HepG2 (cell line): ENCODE results near the gene IQGAP2. TPM values are rescaled to one million over a fixed set of nuclear protein-coding genes. Genes with fewer than 3 reads are reported as not detected.
A peak's percentile ranks its signal among the peaks of the same experiment; 100 is the strongest.

ENCODE experiments used
- ATAC-seq: fragments of 200-7000 bp; cut with Tn5 transposase; 3 replicates; pipeline ENCODE4 v1.9.1; 2020; ENCODE audit warnings: mild to moderate bottlenecking, moderate library complexity
- BruUV-seq: library from RNA; stranded (reverse); fragments of 400-500 nt; replicated peaks from 2 replicates; lab custom pipeline; 2021; lab: Mats Ljungman, UMichigan
- CTCF ChIA-PET: fragments of 300-600 bp; formaldehyde crosslinking; extraction: SDS; loops from one replicate; lab custom pipeline; 2021; ENCODE audit warnings: low total read pairs, inconsistent platforms, low intra/inter-chr PET ratio; lab: Yijun Ruan, JAX
- POLR2A ChIA-PET: fragments of 350-600 bp; sonication (Branson Sonifier 250); formaldehyde crosslinking; loops from one replicate; lab custom pipeline; 2020; ENCODE audit warnings: antibody characterized with exemption, inconsistent platforms; lab: Yijun Ruan, JAX
- DNase-seq: peaks from one replicate; pipeline ENCODE4 v3.0.0-alpha.2; 2015; ENCODE audit warnings: low spot score
- FAIRE-seq: peaks from 3 replicates; lab custom pipeline; 2011; peaks lifted over from hg19 to GRCh38; lab: Jason Lieb, UNC
- H2AFZ ChIP-seq: one replicate; pipeline ENCODE4 v1.6.1; 2011; ENCODE audit warnings: low read length, inconsistent platforms
- H3K27ac ChIP-seq: fragments of 300-600 bp; 3 replicates; pipeline ENCODE4 v1.8.0; 2011; ENCODE audit warnings: mixed run types, mild to moderate bottlenecking, mixed read lengths, low read length, inconsistent platforms; ENCODE audit not compliant: insufficient read depth; ENCODE audit errors: extremely low read length
- H3K27me3 ChIP-seq, 2 experiments: fragments of 200-600 bp in 1 of 2; 2 replicates in 1 of 2; 3 replicates in 1 of 2; pipeline versions ENCODE4 v1.6.0 to v1.8.0; 2011; ENCODE audit warnings: low read length in 2 of 2, mild to moderate bottlenecking in 2 of 2, moderate library complexity in 2 of 2, inconsistent platforms in 1 of 2; ENCODE audit not compliant: insufficient read depth in 2 of 2, control insufficient read depth in 1 of 2
- H3K36me3 ChIP-seq, 2 experiments: fragments of 200-600 bp in 1 of 2; replicated peaks in 1 of 2; 2 replicates in 1 of 2; 3 replicates in 1 of 2; pipeline versions ENCODE4 v1.5.1 to v1.8.0; 2011; ENCODE audit warnings: low read length in 2 of 2, inconsistent platforms in 1 of 2; ENCODE audit not compliant: insufficient read depth in 2 of 2, control insufficient read depth in 1 of 2
- H3K4me1 ChIP-seq: 2 replicates; pipeline ENCODE4 v1.5.1; 2012; ENCODE audit warnings: low read length, inconsistent platforms; ENCODE audit not compliant: insufficient read depth
- H3K4me2 ChIP-seq: 2 replicates; pipeline ENCODE4 v1.6.0; 2011; ENCODE audit warnings: low read depth, low read length, inconsistent platforms
- H3K4me3 ChIP-seq, 3 experiments: fragments of 200-600 bp in 1 of 3; sonication (generic), shearing (Covaris generic) in 1 of 3; replicated peaks in 1 of 3; 2 replicates each; pipeline ENCODE4 v1.5.1; 2011 to 2016; ENCODE audit warnings: low read length in 3 of 3, inconsistent platforms in 2 of 3, low read depth in 2 of 3, mild to moderate bottlenecking in 2 of 3, control low read depth in 1 of 3, mixed read lengths in 1 of 3; ENCODE audit not compliant: insufficient read depth in 1 of 3
- H3K79me2 ChIP-seq: one replicate; pipeline ENCODE4 v1.6.1; 2011; ENCODE audit warnings: low read length, inconsistent platforms; ENCODE audit not compliant: insufficient read depth
- H3K9ac ChIP-seq: 2 replicates; pipeline ENCODE4 v1.6.0; 2011; ENCODE audit warnings: mild to moderate bottlenecking, low read depth, low read length, inconsistent platforms; ENCODE audit not compliant: insufficient read depth
- H3K9me3 ChIP-seq: 2 replicates; pipeline ENCODE4 v1.5.1; 2012; ENCODE audit warnings: mild to moderate bottlenecking, low read length
- H4K20me1 ChIP-seq: 2 replicates; pipeline ENCODE4 v1.6.0; 2011; ENCODE audit warnings: inconsistent platforms, mild to moderate bottlenecking, low read length, moderate library complexity; ENCODE audit not compliant: insufficient read depth
- ARNT ChIP-seq: fragments of 450-650 bp; IDR thresholded peaks from 2 replicates; pipeline ENCODE4 v1.6.1; 2017
- ATF7 ChIP-seq, 2 experiments: fragments of 450-650 bp in 1 of 2; sonication (generic) in 1 of 2; formaldehyde crosslinking in 1 of 2; IDR thresholded peaks; 2 replicates each; pipeline versions ENCODE4 v1.4.0 to v1.6.1; 2016 to 2020; ENCODE audit warnings: antibody characterized with exemption in 1 of 2, mild to moderate bottlenecking in 1 of 2, missing genetic modification reagents in 1 of 2
- CCAR2 ChIP-seq: fragments of 200-400 bp; formaldehyde crosslinking; optimal IDR thresholded peaks from 2 replicates; pipeline ENCODE3; 2018; ENCODE audit warnings: low read depth, mild to moderate bottlenecking, low read length, moderate library complexity
- JARID2 ChIP-seq: sonication (generic); formaldehyde crosslinking; IDR thresholded peaks from 2 replicates; pipeline ENCODE4 v1.8.1; 2023; ENCODE audit warnings: missing genetic modification reagents, inconsistent platforms; ENCODE audit not compliant: insufficient replicate concordance
- MBNL3 ChIP-seq: fragments of 250-450 bp; sonication (Bioruptor Pico); conservative IDR thresholded peaks from 2 replicates; pipeline ENCODE4 v1.8.0; 2022; ENCODE audit warnings: mild to moderate bottlenecking, inconsistent platforms
- MED13 ChIP-seq: sonication (generic); formaldehyde crosslinking; IDR thresholded peaks from 2 replicates; pipeline ENCODE4 v1.5.0; 2020; ENCODE audit warnings: missing genetic modification reagents
- SMYD3 ChIP-seq: sonication (generic); formaldehyde crosslinking; IDR thresholded peaks from 2 replicates; pipeline ENCODE4 v1.8.1; 2023; ENCODE audit warnings: mild to moderate bottlenecking, missing genetic modification reagents
- ZNF44 ChIP-seq: sonication (generic); formaldehyde crosslinking; IDR thresholded peaks from 2 replicates; pipeline ENCODE4 v1.5.1; 2020; ENCODE audit warnings: mild to moderate bottlenecking, missing genetic modification reagents
- ZUFSP ChIP-seq: sonication (generic); formaldehyde crosslinking; IDR thresholded peaks from 2 replicates; pipeline ENCODE4 v1.9.0; 2021; ENCODE audit warnings: missing genetic modification reagents, mild to moderate bottlenecking, borderline replicate concordance
- WGBS: methylation state at CpG from one replicate; pipeline ENCODE4 v1.1.6; 2017; ENCODE audit warnings: low lambda C conversion rate; 5-methylcytosine and 5-hydroxymethylcytosine counted together
- in situ Hi-C: cut with HindIII; loops from 2 replicates; pipeline ENCODE4 v1.10.0; 2017; ENCODE audit warnings: low pct_unique_long_range_greater_than_20kb; ENCODE audit not compliant: extremely low pct_ligation_motif_present
- intact Hi-C: fragments of 100-400 bp; cut with micrococcal nuclease; formaldehyde crosslinking; loops from one replicate; pipeline ENCODE4 v1.10.0; 2022; ENCODE audit not compliant: unreplicated experiment
- polyA plus RNA-seq, 8 experiments: library from polyadenylated mRNA; depleted of rRNA in 3 of 8; stranded (reverse) in 7 of 8; unstranded in 1 of 8; fragments of >200 nt; fragmentation: Illumina TruSeq in 4 of 8; extraction: Trizol in 4 of 8; gene quantifications; 2 replicates each; pipeline versions ENCODE4 v1.2.1 to v1.2.3, GENCODE V29; 2011 to 2016; ENCODE audit warnings: low read depth in 4 of 8, missing spikeins in 1 of 8, mixed read lengths in 1 of 8; ENCODE audit not compliant: insufficient read depth in 1 of 8
- total RNA-seq, 5 experiments: library from RNA; depleted of rRNA; stranded (reverse); fragments of >200 nt; fragmentation: Illumina TruSeq; extraction: Trizol; gene quantifications; 2 replicates each; pipeline ENCODE4 v1.2.3, GENCODE V29; 2016; ENCODE audit warnings: low read depth in 1 of 5

Gene IQGAP2
- total and polyA plus RNA-seq, 2 of the 13 experiments (the other 11 are each of a cell fraction or from before 2014, with no cell fraction given) = 35.2 to 83.3 TPM

GRCh38 chr5:76615759-76616158 lies 212.7 kb downstream of the IQGAP2 start:
- no peak overlapping the region for H3K4me2 ChIP-seq
- peaks cover 9 to 30% of the 10 kb centered on the region in 2 experiments for H3K36me3 ChIP-seq
- no peak overlapping the region for H3K27ac ChIP-seq
- H3K4me3 ChIP-seq = no peak overlapping the region
- intact Hi-C loops = no loop called here
- DNase-seq = no peak
- WGBS = 97% methylated on average over 2 of the region's 2 CpGs
- H4K20me1 ChIP-seq = no peaks in the 10 kb centered on the region
- ChIA-PET POLR2A (no interaction called here), CTCF (no interaction called here)
- TF ChIP-seq MED13 (CRISPR knock-in tag) (no peak), JARID2 (CRISPR knock-in tag) (no peak), ZUFSP (CRISPR knock-in tag) (no peak), CCAR2 (no peak), ARNT (no peak), ATF7 (IDR thresholded peaks at IDR 0.05) (peak; percentile 43; the same call in 1 of the 2 replicates), ATF7 (CRISPR knock-in tag; IDR thresholded peaks at IDR 0.05) (no peak), MBNL3 (CRISPR knock-in tag) (no peak), ZNF44 (CRISPR knock-in tag) (no peak), SMYD3 (CRISPR knock-in tag) (no peak)
- no peaks in the 10 kb centered on the region for H3K79me2 ChIP-seq
- in situ Hi-C loops = no loop called here
- BruUV-seq = no TSS peak
- no peaks in the 10 kb centered on the region for H3K27me3 ChIP-seq
- H3K4me1 ChIP-seq = no peaks in the 10 kb centered on the region
- H3K9me3 ChIP-seq = no peaks in the 10 kb centered on the region
- H3K9ac ChIP-seq = no peak overlapping the region
- no peak for ATAC-seq
- H2AFZ ChIP-seq = no peak overlapping the region
- FAIRE-seq = no peak
